GM19239 (cell line): ENCODE measurements around the gene CRISP3.
"Not testable (repeated sequence)": the region's sequence is repeated elsewhere in the genome, so short reads cannot be mapped to it uniquely, and the experiment has no call there.

Experiments
- DNase-seq: peaks from one replicate; pipeline ENCODE4 v3.0.0; 2011; ENCODE audit warnings: low spot score; ENCODE audit not compliant: insufficient read length
- FAIRE-seq: peaks from 2 replicates; lab custom pipeline; 2011; peaks lifted over from hg19 to GRCh38; lab: Jason Lieb, UNC

The CRISP3 gene, protein sequence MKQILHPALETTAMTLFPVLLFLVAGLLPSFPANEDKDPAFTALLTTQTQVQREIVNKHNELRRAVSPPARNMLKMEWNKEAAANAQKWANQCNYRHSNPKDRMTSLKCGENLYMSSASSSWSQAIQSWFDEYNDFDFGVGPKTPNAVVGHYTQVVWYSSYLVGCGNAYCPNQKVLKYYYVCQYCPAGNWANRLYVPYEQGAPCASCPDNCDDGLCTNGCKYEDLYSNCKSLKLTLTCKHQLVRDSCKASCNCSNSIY

DNA sequence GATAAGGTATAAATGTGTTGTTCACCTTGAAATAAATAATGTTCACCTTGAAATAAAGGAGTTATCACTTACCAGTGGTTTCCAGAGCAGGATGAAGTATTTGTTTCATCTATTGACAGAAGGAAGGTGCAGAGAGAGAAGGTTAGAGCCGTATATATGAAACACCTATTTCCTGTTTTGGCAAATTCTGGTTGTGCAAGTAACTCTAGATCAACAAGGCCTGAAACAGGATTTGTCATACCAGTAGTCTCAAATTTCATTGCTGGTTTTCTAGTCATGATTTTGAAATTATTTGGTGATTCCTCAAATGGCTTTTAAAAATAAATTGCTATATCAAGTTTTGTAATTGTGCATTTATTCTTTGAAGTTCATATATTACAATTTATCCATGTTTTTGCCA lies at the start of gene CRISP3:
TSS of gene CRISP3 (minus strand) at position 130 of the 400 bp plus-strand sequence. CDS start at position 109, 21 bp downstream.
- FAIRE-seq = no peak
- no peak for DNase-seq

DNA sequence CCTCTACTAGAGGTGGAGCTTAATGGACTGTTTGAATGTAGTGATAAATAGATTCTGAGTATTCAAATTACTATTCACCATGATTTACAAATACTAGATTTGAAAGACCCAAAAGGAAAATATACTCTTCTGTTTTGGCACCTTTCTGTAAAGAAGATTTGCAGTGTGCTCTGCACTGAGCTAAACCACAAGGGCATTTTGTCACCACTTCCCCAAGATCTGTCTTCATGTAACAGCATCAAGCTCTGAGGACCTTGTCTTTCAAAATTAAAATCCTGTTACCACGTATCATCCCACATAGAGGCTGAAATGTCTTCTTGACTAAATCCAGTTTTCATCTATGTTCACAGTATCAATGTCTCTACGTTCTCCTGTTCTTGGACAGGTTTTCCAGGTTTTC lies 46.2 kb upstream of the CRISP3 start:
- no peak for DNase-seq
- FAIRE-seq = no peak

DNA sequence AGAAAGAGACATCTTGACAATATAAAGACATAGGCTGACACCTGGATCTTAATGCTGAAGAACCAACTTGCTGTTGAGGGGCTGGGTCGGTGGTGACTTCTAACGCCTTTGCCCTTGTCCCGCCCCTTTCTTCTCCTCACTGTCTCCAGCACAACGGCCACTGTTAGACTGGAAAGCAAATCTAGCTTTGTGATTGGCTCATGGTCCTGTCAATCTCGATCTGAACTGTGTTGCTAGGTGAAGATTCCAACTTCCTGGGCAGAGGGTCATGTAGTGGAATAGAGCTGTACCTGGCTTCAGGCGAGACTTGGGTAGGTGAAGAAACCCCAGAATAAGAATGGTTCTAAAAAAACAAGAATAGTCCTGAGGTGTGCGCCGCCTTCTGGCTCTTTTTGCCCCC lies 43.0 kb upstream of the CRISP3 start, which contains the start of gene PGK2:
TSS of gene PGK2 (minus strand) at position 110 of the 400 bp plus-strand sequence. CDS start at position 12, 98 bp downstream.
- DNase-seq (no peak), FAIRE-seq (no peak)

DNA sequence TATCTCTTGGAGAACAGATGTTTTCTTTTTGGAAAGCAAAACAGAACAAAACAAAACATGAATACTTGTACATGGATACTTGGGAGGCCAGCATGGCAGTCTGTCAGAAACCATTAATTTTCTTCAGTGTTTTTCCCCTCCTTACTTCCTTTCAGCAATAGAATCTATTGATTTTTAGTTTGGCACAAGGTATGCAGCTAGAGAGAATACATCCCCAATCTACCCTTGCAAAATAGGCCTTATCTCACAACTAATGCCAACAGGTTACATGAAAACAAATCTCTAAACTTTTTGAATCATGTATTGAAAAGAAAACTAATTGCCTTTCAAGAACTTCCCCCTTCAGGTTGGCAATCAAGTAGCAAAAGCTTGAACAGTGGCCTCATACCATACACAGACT lies 40.1 kb upstream of the CRISP3 start:
- FAIRE-seq (no peak), DNase-seq (no peak)

DNA sequence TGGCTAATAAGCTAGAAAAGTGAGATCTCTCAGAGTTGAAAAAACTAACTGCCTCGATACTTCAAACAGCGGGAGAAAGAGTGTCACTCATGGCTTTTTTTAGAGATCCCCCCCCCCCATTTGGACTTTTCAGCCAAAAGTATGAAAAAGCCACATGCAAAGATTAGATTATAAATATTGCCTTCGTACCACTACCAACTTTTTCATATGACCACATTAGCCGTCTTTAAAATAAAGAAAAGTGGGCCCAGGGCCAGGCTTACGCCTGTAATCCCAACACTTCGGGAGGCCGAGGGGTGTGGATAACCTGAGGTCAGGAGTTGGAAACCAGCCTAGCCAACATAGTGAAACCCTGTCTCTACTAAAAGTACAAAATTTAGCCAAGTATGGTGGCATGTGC lies 38.5 kb upstream of the CRISP3 start:
- DNase-seq (no peak), FAIRE-seq (no peak)

DNA sequence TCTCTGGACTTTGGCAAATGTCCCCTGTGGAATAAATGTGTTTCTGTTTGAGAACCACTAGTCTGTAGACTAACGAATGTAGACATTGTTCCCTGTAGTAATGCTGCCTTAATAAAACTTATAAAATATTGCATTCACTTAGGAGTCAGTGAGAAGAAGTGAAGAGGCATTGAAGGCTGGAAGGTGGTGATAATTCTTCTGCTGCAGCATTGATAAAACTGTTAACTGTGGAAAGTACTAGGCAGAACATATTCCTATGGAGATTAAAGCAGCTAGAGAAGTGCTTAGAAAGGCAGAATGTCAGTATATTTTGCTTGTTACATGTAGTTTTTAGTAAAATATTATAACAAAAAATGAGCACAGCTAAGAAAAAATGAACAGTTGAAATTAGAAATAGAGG lies 38.1 kb upstream of the CRISP3 start:
- DNase-seq (no peak), FAIRE-seq (no peak)

DNA sequence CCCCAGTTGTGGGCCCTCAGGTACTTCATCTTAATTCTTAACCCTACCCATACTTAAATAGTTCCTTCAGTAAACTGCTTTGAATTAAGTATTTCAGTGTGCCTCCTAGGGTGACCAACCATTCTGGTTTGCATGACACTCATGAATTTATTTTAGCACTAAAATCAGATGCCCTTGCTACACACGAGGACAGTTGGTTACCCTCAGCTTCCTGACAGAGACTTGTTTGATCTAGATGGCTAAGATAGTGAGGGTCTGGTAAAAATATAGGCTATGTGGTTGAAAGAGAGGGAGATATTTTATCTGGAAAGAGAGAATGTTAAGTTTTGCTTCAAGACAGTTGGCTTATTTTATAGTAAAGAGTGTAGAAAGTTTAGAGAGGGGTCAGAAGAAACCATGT lies 32.3 kb upstream of the CRISP3 start:
- FAIRE-seq (no peak), DNase-seq (no peak)

DNA sequence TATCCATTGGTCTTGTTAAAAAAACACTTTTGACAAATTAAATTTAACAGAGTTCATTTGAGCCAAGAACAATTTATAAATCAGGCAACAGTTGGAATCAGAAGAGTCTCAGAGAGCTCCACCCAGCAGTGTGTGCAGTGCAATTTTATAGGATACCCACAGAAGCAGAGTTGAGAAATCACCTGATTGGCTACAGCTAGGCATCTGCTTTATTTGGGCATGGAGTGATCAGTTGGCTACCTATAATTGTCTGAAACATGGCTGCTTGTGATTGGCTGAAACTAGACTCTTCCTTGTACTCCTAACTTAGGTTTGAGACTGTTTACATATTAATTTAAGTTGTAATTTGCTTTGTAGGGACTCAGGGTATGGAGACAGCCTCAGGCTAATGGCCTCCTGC lies 30.9 kb upstream of the CRISP3 start:
- FAIRE-seq = no peak

DNA sequence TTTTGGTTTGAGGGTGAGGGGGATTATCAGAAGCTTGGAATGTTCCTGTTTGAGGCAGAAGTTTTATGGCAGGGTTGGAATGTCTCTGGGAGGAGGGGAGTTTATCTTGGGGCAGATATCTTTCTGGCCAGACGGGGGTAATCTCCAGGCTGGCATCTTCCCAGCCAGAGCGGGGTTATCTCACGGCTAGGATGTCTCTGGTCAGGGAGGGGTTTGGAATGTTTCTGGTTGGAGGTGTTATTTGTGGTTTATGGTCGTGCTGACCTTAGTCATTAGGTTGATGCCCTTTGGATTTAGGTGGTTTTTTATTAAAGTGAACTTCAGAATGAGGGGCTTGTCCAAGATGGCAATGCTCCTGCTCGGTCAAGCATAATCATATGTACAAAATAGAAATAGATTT lies 28.1 kb upstream of the CRISP3 start:
- DNase-seq = no peak
- FAIRE-seq = no peak

More for the DNA sequence above, 30.9 kb upstream of the CRISP3 start:
- no peak for DNase-seq

DNA sequence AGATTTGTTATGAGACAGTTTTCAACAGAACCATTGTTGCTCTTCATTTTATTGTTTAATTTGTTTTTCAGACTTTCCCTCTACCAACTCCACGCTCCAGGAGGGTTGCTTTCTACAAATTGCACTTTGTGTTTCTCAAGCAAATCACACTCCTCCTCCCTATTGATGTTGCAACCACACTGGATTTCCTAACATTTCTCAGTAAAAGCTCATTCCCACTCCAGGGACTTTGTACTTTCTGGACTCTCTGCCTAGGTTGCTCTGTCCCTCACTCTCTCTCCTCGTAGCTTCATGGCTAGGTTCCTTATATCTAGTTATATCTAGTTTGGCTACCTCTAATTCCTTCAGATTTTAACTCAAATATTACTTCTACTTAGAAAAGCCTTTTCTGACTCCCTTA lies 22.6 kb upstream of the CRISP3 start:
- DNase-seq (no peak), FAIRE-seq (no peak)

DNA sequence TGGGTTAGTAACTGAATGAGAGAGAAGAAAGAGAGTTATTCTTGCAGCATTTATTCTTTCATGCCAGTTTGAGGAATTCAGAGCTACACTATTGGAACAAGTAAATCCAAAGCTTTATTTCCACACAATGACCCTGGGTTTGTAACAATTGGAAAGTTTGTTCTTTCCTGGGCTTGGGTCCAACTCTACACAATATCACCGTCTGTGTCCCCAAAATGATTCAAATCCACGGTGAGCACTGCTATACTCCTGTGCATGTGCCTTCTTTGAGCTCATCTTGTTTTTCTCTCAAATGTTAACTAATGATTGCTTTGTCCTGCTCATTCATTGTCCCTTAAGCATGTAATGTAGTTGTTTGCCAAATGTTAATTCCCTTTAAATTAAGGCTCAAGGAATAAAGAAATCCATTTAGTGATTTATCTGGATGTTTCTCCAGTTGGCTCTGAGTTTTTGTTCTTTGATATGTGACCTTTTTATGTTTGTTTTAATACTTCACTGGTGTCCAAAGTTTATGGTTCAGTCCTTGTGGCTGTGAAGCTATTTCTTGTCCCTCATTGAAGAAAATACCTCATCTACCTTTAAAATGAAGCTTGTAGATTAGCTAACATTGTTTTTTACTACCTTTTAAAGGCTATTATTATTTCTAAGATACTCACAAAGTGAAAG lies 20.5 kb upstream of the CRISP3 start:
- DNase-seq (no peak), FAIRE-seq (no peak)

DNA sequence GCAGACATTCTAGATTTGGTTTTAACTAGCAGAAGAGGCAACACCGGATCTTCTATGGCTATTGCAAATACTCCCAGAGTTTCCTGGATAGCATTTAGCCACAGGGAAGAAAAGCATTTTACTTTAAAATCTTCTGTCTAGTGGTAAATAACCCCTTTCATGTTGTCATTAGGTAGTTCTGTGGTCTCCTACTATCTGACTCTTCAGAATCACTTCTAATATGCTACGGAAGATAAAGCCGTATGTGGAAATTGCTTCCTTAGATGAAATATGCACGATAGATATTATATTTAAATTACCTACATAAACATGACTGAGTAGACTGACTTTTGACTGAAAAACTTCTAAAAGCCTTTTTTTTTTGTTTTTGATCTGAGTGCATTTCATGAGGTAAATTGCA lies 759 bp downstream of the CRISP3 start:
- FAIRE-seq = no peak

DNA sequence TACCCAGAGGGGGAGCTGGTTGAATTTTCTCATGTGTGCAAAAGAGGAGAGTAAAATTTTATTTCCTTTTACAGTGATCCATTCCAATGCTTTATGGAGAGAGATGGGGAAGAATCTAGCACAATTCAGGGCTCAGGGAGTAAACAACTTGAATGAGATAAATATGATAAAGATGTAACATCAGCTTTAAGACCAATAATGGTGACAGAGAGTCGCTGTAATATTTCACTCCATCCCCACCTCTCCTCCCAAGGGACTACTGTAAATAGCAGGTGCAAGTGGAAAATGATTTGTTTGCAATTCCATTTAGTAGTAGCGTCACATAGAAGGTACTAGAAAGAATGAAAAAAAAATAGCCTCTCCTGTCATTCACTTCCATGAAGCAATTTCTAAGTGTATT lies 4.8 kb downstream of the CRISP3 start:
- DNase-seq (no peak), FAIRE-seq (no peak)

More for the DNA sequence above, 759 bp downstream of the CRISP3 start:
- DNase-seq = no peak

DNA sequence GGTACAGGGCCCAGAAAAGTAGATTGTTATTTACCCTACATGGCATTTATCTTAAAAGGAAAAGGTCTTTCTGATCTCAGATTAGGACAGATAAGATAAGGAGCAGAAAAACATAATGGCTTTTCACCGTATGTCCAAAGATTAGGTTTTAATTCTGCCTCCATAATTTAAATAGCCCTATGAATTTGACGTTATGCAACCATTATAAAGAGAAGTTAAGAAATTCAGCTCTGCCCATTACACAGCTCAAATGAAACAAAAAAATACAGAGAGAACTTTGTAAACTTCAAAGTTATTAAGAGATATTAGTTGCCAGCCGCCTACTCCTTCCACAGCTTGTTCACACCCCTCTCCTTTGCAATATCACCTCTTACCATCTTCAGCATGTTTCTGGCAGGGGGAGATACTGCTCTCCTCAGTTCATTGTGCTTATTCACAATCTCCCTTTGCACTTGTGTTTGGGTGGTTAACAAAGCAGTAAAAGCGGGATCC lies 8.1 kb downstream of the CRISP3 start:
- DNase-seq = no peak
- FAIRE-seq = no peak

DNA sequence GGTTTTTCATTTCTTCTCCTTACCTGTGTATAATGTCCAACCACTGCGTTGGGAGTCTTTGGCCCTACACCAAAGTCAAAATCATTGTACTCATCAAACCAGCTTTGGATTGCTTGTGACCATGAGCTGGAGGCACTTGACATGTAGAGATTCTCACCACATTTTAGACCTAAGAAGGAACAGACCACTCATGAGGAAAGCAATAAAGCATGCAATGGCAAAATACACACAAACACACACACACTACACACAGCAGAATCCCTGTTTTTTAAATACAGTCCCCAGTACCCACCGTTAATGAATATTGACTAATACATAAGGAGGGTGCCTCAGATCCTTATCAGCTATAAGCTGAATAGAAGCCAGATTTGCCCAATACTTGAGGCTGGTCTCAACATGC lies 10.5 kb downstream of the CRISP3 start:
- FAIRE-seq = no peak
- DNase-seq = no peak

DNA sequence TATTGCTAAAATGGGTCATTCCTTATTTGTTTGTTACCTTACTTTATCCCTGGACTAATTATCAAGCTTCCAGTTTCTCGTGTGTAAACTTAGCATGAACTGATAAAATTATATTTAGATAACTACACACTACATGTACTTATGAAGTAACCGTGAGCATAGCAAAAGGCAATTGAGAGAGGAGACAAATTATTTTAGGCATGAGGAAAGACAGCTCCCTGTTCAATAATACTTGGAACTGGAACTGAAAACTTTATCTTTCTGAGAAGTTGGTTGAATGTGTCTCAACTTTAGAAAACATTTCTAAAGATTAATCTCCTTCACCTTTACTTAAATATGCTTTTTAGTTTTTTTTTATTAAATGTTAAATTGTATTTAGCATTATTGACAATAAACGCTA lies 11.4 kb downstream of the CRISP3 start:
- DNase-seq (no peak), FAIRE-seq (no peak)

DNA sequence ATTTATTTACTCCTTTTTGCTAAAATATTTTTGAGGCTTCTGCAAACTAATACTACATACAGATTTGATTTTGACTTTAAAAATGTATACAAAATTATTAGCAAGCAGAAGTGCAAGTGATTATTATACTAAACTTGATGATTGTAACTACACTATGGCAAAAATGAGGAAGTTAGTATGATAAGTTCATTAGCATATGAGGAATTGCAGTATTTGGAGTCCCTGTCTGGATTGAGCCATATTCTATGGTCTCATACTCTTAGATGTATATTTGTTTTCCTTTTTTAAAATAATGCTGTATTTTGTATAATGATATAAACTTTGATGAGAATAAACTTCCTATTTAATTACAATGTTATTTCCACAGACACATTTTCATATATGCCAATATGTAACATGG lies 13.9 kb downstream of the CRISP3 start:
- FAIRE-seq = no peak
- no peak for DNase-seq

DNA sequence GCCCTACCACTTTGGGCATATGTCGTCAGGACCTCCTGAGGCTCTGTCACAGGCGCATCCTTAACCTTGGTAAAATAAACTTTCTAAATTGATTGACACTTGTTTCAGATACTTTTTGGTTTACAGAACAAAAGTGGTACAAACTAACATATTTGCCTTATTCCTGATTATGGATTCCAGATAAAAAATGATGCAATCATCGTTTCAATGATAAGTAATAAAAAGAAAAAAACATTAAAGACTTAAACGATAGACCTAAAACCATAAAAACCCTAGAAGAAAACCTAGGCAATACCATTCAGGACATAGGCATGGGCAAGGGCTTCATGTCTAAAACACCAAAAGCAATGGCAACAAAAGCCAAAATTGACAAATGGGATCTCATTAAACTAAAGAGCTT lies 20.3 kb downstream of the CRISP3 start:
- FAIRE-seq, DNase-seq: not testable (repeated sequence)

DNA sequence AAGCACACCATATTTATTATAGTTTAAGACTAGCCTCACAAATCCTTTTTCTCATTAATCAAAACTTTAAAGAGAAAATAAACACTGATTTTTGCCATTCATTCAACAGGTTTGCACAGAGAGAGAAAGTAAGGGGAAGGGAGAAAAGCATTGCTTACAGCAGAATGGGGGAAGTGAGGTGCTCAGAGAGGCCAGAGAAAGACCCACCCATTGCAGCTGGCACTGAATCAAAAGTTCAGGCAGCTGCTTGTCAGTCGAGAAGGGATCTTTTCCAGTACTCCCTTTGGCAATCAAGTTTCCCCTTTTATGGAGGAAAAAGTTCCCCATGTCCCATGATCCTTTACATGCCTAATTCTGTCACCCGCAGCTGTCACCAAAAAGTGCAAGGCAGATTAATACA lies 22.9 kb downstream of the CRISP3 start:
- DNase-seq (no peak), FAIRE-seq (no peak)

DNA sequence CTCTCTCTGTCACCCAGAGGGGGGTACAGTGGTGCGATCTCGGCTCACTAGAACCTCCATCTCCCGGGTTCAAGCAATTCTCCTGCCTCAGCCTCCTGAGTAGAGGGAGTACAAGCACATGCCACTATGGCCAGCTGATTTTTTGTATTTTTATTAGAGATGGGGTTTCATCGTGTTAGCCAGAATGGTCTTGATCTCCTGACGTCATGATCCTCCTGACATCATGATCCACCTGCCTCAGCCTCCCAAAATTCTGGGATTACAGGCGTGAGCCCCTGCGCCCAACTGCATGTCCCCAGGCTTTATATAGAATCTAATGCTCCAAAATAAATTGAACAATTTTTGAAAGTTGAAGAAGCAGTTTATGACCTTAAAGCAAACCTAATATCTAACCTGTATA lies 23.8 kb downstream of the CRISP3 start:
- FAIRE-seq = no peak
- no peak for DNase-seq

DNA sequence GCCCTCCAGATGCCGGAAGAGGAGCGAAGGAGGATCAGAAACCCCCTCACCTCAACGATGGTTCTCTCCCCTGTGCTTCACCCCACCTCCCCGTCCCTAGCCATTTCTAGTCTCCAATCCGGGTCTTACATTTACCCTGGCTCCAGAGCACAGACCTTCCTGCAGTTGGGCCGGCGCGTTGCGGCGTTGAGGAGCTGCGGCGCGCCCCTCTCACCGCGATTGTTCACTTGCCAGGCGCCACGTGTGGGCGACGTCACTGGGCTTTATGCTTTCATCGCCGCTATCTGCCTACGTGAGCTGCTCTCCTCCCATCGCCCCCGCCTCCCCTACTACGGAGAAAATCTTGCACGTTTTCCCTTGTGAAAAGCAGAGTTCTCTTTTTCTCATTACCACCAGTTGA lies 30.8 kb downstream of the CRISP3 start, which contains the start of gene CRISP2:
TSS of gene CRISP2 (minus strand) at position 198 of the 400 bp plus-strand sequence. CDS start 4,347 bp downstream, outside the sequence.
- FAIRE-seq = no peak
- DNase-seq = no peak

DNA sequence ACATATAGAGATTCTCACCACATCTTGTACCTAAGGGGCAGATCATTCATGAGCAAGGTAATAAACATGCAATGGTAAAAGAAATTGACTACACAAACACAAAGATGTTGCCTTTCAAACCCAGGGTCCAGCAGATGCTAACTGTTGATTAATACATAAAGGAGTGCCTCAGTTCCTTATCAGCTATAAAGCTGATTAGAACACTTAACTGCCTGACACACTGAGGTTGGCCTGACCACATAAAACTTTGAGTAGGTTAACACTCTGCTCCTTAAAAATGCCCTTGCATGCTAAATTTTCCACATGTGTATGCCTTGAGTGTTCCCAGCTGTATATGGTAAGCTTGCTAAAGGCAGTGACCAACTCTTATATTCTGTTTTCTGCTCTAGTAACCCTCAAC lies 45.7 kb downstream of the CRISP3 start:
- no peak for FAIRE-seq
- no peak for DNase-seq
